DOHH2 (cell line): ENCODE measurements around the gene CDK16.

Source experiments
- CTCF ChIP-seq: fragments of 200-600 bp; sonication (generic); IDR thresholded peaks from one replicate; pipeline ENCODE4 v1.5.1; 2014; ENCODE audit warnings: antibody characterized with exemption, mild to moderate bottlenecking, low read depth, low read length; ENCODE audit not compliant: poor library complexity, severe bottlenecking
- EZH2phosphoT487 ChIP-seq: fragments of 200-600 bp; sonication (generic); IDR thresholded peaks from 2 replicates; pipeline ENCODE4 v1.6.1; 2017; ENCODE audit warnings: borderline replicate concordance, mild to moderate bottlenecking, antibody characterized with exemption, low read length, moderate library complexity, mixed read lengths

- no peak for TF ChIP-seq CTCF
- TF ChIP-seq EZH2phosphoT487 = no peak
These were observed 43.5 kb upstream of the CDK16 start for GRCh38 chrX:47174846-47175587.
